ENCODE measurements around the gene PACRG.
"Not testable (repeated sequence)": the region's sequence is repeated elsewhere in the genome, so short reads cannot be mapped to it uniquely, and the experiment has no call there.

PACRG gene

DNA sequence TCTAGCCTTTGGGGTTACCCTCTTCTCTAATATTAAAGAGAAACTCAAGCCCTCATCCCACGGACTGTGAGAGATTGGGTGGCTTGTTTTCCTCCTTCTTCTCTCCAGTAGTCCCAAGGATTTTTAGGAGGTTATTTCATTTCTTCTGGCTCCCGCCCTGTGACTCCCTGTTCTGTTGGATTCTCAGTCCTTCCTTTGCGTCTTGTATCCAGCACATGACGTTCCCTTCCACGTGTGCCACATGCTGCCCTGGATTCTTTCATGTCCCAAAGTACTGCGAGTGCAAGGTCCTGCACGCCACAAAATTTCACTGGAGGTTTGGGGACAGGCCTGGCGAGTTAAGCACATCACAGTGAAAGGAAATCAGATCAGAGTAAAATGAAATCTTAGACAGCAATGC, 213.4 kb downstream of the PACRG start:
- no peak for DNase-seq (ENCODE audit: low read depth, low spot score)

DNA sequence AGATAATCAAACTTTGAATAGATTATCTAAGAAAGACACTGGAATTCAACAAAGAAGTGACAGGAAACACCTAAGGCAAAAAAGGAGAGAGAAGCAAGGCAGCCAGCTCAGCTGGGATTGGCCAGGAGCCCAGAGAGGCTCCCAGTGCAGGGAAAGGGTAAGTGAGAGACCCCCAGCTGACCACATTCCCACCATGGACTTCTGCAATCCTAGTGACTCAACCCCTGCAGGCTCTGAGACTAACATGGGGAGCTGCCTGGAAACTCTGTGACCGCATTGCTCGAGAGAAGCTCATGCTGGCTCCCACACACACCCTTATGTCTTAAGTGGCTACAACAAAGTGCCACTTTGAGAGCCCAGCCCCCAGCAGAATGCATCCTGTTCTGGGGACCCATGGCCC, 215.1 kb downstream of the PACRG start:
- peak; percentile 11 for DNase-seq (ENCODE audit: low read depth, low spot score)

DNA sequence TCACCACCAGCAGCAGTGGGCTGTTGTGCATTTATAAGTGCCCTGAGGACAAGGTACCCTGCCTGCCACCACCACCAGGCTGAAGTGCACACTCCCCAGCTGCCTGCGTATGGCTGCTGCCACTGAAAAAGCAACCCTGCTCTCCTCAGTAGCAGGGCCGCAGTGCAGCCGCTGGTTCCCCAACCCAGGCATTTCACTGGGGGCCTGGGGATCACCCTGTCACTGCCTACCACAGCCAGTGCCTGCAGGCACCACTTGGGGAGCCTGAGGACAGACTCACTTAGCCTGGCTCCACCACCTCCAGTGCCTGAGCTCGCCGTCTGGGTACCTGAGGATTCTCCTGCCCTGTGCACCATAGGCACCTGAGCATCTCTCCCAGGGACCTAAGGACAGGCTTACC, 215.6 kb downstream of the PACRG start:
- DNase-seq (ENCODE audit: low read depth, low spot score) = no peak

DNA sequence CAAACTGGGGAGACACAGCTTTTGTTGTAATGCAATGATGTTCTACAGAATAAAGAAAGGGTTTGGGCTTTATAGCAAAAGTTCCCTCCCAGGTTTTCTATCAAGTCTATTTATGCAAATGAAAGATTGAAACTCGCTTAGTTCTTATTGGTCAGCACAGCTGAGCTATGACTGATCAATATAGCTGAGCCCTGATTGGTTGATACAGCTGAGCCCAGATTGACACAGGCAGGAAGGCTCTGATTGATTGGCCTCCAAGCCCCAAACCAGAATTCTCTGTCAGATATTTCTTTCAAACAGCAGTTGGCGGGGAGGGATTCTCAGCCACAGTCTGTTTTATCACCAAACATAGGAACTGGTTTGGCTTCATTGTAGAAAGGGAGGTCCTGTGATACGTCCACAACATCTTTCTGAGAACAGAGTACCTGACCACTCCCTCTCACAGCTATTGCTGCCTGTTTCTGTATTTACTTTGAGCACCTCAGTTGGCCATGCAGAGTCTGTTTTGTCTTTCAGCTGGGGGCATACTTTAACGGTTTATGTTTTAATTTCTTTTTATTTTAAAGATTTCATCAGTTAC, 223.5 kb downstream of the PACRG start:
- DNase-seq (ENCODE audit: low read depth, low spot score) = peak; percentile 25

DNA sequence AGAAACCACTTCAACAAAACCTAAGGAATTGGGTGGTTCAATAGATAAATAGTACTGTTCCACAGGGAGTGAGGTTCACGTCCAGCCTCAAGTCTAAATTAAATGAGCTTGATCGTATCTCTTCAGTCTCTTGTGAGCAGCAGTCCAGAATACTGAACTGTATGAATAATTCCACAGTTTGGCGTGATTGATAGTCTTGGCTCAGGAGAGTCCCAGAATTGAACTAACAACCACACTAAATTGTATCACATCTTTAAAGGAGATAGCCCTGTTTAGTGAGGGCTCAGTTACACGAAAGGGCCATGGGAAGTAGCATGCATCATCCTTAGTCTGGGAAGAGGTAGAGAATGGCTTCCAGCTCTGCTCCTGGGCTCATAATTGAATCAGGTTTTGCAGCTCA, 224.6 kb downstream of the PACRG start:
- no peak for DNase-seq (ENCODE audit: low read depth, low spot score)

DNA sequence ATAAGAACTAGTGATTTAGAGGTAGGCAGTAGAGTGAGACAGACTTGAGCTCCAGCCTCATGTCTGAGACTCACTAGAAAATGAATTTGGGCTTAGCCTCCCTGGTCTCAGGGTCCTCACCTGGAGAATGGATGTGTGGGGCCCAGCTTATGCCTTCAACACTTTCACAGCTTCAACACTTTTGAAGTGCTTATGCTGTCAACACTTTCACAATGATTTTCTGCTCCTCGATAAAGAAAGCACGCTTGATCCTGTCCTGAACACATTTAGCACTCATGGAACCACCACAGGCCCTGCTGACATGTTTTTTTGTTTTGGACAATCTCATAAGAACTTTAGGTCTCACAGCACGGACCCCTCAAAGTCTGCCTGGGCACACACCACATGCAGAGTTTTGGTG, 229.3 kb downstream of the PACRG start:
- no peak for DNase-seq (ENCODE audit: low read depth, low spot score)

DNA sequence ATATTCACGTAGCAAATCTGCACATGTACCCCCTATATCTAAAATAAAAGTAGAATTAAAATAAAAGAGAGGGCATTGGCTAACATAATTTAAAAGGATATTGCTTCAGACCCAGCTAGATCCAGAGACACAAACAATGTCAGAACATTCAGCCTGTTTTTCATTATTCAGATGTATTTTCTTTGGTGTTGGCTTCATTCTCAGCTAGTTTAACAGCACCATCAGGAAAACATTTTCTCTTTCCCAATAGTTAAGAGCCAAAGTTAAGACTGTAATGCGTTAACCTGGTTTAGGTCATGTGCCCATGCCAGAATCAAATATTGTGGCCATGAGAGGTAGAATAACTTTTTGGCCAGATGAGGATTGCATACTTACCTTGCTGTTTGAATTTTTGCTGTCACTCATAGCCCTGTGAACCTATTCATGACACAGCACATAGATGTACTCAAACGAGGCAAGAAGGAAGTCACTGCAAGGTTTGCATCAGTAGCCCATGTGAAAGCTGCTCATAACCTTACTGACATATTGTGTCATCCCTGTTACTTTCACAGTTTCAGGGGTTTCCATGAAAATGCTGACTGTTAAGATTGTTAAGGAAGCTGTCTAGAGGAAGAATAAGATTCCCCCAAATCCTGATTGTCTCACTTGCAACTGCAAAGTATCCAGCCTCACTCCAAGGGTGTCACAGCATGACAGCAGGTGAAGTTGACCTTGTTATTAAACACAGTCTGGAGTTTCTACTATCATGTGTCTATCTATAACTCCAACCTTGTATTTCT, 233.1 kb downstream of the PACRG start:
- no peak for DNase-seq (ENCODE audit: low read depth, low spot score)

DNA sequence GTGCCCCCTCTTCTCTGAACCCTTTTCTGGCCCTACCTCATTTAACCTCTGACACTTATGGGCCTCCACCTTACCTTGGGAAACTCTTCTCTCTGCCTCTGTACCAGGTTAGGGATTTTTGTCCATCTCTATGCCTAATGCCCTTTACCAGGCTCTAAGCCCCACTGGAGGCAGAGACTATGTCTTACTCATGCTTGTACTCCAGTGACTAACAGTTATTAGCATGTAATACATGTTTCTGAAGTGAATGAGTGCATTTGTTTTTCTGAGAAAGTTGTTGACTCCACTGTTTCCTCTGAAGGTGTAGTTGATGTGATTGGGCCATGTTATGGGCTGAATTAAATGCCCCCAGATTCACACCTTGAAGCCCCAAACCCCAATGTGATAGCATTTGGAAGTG, 234.3 kb downstream of the PACRG start:
- DNase-seq (ENCODE audit: low read depth, low spot score) = no peak

DNA sequence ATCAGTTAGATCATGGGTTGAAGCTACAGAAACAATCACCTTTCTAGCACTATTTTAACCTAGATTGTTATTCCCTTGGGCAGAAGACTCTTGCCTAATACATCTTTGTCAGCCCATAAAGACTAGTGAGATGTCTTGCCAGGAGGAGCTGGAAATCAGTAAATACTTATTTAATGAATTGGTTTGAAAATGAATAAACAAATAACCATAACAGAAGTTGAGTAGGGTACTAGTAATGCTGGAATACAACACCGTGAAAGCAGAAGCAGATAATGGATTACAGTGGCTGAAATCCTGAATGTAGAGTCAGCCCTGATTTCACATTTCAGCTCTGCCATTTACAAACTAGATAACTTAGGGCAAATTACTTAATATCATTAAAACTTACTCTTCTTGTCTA, 236.1 kb downstream of the PACRG start:
- no peak for DNase-seq (ENCODE audit: low read depth, low spot score)

DNA sequence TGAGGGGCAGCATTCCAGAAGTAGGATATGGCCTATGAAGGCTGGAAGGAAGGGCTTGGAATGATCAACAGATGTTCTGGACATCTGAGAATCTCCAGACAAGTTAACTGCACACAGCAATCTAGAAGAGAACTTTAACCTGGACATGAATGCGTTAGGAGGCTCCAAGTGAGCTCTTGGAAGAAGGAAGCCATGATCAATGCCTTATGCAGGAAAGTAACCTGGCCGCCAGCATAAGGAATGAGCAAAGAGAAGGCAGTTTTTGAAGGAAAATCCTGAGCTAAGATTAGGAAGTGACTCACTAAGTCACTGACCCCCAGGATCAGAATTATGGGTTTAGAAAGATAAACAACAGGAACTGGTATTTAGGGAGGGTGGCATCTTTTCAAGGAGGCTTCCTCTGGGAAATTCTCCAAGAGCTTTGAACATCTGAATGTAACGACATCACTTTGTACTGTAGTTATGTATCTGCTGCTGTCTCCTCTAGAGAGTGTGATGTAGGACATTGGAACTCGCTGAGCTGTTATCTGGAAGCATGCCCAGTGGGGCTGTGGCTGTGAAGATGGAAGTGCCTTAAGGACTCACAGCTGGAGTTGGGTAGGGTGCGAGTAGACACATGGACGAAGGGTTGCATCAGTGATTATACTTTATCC, 236.8 kb downstream of the PACRG start:
- no peak for DNase-seq (ENCODE audit: low read depth, low spot score)

DNA sequence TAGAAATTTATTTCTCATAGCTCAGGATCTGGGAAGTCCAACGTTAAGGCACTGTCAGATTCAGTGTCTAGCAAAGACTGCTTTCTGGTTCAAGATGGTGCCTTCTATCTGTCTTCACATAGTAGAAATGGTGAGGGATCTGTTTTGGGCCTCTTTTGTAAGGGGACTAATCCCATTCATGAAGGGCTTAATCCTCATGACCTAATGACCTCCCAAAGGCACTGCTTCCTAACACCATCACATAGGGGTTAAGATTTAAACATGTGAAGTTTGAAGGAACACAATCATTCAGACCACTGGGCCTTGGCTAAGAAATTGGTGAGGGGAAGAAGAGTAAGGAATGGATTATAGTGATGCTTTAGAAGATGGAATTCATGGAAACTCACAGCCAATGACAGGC, 237.6 kb downstream of the PACRG start:
- no peak for DNase-seq (ENCODE audit: low read depth, low spot score)

DNA sequence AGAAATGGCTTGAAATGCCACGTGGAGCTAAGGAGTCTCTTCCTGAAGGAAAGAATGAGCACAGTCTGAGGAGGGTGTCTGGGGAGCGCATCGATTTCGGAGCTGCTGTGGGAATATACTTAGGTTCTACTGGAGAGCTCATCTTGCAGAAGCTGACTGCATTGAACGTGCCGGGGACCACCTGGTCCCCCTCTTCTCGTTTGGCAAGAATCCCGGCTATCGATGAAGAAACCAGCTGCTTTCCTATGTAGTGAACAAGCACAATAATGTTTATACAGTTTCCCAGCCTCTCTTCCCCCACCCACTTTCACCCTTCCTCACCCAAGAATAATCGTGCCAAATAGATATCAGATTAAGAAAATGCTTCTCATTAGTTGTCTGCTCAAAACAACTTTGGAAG, 242.5 kb downstream of the PACRG start:
- no peak for DNase-seq (ENCODE audit: low read depth, low spot score)

DNA sequence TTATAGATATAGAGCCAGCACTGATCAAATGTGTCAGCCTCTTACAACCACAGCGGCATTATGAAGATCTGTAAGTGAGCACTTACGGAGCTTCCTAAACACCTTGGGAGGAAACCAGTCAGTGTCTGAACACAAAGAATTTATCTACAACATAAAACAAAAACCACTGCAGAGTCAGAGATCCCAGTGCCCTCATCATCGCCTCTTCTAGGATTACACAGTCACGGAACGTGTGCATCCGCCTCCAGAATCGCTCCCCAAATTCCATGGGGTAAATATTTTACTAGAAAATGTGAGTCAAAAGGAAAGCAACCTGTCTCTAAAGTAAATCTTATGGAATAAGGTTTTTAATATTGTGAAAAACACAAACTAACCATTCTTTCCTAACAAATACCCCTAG, 243.6 kb downstream of the PACRG start:
- no peak for DNase-seq (ENCODE audit: low read depth, low spot score)

DNA sequence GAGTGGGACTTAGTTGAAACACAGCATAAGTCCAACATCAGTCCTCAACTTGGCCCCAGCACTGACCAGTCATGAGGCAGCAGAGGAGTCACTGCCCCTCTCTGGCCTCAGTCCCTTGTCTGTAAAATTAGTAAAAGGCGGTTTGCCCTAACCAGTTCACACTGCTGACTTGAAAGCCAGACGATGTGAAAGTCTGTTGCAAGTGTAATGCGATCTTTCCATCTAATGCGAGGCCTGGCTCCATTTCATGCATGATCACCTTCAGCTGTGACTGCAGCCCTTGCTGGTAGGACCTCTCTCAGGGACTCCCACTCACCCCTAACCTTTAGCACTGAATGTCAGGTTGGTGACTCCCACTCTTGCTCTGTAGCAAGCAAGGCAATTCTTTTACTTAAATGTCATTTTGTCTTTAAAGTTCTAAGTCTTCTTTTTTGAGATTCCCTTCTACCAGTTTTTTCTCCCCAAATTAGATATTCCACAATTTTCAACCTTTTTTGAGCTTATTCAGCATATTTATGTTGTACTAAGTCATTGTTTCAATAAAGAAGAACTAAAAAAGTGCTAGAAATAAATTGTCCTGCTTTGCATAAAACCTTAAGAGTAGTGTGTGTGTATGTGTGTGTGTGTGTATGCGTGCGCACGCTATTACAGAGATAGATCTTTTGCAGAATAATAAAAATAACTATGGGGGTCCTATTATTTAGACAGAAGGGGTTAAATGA, 245.5 kb downstream of the PACRG start:
- no peak for DNase-seq (ENCODE audit: low read depth, low spot score)

DNA sequence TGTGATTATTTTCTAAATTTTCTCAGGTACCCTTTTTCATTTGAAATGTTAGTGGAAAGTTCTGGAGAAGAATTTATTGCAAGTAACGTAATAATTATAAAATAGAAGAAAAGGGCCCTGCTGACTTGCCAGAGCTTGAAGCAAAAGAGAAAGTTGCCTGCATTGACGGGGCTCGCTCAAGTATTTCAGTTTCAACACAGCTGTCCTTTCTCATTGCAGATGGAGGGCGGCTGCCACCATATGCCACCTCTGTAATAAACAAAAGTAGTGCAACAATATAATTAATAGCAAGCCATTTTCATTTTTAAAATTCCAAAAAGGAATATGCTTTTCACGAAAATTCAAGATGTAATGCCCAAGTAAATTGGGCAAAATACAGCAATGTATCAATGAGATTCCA, 246.2 kb downstream of the PACRG start:
- DNase-seq (ENCODE audit: low read depth, low spot score) = no peak

DNA sequence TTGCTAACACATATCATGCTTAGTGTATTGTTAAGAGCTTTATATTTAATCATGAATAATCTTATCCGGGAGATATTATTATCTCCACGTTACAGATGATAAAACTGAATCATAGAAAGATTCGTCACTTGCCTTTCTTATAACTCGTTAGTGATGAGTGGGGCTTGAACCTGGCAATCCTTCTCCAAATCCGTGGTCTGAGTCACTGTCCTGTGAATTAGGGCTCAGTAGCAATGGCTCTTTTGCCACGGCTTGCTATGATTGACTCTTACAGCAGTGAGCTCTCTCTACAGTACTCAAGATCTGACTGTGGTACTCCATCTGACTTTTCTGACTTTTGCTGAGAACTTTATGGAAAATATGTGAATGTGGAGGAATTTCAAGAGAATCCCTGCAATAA, 246.9 kb downstream of the PACRG start:
- no peak for DNase-seq (ENCODE audit: low read depth, low spot score)

DNA sequence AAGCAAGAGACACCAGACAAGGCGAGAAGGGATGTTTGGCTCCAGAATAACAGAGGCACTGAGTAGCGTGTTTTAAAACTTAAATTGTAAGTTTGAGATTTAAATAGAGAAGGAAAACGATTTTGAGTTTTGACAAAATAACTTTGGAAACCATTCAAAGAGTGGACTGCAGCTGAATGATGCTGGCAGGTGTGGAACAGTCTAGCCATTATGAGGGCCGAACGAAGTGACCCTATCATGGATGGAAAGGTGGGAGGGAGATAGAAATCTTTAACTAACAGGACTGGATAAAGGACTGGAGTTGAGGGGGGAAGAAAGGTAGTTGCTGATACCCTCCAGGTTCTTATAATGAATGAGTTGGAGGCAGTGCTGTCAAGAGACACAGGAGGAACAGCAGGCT, 248.4 kb downstream of the PACRG start:
- no peak for DNase-seq (ENCODE audit: low read depth, low spot score)

DNA sequence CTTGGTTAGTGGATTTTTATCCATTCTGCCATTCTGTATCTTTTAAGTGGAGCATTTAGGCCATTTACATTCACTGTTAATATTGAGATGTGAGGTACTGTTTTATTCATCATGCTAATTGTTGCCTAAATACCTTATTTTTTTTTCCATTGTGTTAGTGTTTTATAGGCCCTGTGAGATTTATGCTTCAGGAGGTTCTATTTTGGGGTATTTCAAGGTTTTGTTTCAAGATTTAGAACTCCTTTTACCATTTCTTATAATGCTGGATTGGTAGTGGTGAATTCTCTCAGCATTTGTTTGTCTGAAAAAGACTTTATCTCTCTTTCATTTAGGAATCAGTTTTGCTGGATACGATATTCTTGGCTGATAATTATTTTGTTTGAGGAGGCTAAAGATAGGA, 255.5 kb downstream of the PACRG start:
- DNase-seq (ENCODE audit: low read depth, low spot score) = not testable (repeated sequence)

DNA sequence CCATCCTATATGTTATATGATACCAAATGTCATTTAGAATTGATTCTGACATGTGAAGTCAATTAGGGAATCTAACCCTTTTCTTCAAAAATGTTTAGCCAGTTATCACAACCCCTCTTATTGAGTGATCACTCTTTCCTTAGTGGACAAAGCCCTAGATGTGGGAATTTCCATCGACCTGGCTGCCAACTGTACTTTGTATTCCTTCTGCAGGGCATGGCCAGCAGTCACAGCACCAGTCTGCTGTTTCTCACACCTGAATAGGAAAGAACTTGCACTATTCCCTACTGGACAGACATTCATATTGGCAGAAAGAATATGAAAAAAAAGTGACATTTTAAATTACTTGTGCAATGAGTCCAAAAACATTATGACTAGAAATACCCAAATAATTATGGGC, 271.0 kb downstream of the PACRG start:
- no peak for DNase-seq (ENCODE audit: low read depth, low spot score)

DNA sequence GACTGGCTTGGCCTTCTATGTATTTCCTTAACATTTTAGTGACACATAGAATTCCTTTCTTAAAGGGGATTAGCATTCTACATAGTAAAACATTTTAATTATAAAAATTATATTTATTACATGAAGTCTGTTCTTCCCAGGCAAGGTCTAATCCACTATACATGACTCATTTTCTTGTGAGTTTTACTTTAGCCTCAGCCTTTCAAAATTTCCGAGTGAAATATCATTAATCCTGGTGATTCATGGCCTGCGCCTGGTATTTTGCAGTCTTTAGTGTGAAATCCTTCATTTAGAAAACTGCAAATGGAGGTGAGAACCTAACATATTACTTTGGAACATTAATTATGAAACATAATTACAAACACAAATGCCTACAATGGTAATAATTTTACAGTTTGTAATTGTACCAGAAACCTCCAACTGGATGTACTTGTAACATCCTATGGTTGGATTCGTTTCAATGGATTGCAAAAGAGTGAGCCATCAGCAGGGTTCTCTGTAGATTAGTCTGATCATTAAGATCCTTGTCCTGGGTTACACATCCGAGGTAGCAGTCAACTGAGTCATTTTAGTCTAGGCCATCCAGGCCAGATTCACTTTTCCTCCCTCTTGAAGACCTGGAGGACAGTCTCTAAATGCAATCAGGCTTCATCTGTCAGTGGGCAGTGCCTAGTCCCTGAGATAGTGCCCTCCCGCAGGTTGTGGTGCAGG, 272.0 kb downstream of the PACRG start:
- DNase-seq (ENCODE audit: low read depth, low spot score) = no peak

DNA sequence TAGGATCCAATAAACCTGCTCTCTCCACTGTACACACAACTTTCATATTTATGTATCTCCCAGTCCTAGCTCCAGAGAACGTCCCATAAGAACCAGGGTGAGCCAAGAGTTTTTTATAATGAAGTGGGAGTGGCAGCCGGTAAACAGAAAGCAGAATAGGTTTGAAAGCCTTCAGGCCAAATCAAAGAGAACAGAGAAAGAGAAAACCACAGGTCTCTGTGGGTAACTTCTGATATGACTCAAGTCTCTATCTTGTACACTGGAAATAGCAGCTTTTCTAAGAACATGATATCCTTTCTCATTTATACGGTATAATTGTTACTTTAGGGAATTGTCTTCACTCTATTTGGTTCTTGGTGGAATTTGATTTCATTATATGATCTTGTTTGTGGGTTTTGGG, 273.6 kb downstream of the PACRG start:
- DNase-seq (ENCODE audit: low read depth, low spot score) = no peak

DNA sequence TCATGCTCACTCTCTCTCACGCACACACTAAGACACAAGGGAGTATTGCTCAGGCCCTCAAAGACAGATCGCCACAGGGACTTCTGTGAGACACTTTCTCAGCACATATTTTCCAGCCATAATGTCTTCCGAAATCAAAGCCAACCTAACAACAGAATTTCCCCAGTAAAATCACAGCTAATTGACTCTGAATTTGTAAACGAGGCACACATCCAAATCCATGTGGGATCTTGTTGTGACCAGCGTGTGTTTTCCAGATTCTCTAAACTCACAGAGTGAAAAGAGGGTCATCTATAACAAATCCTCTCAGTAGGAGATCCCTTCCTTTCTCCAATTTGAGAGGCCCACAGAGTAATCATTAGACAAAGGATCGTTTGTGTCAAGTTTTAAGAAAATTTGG, 280.4 kb downstream of the PACRG start:
- DNase-seq (ENCODE audit: low read depth, low spot score) = no peak
